Measurements from ENCODE around the gene FLT4.

The FLT4 gene

GRCh38 chr5:180608572-180609310, 40.7 kb downstream of the FLT4 start:
- no peak overlapping the region for H3K9ac ChIP-seq (ENCODE audit: low read depth, low read length)
- H3K36me3 ChIP-seq (ENCODE audit: control insufficient read depth, insufficient read depth, low read length), result no peaks in the 10 kb centered on the region
- no peaks in the 10 kb centered on the region for H3K9me3 ChIP-seq (ENCODE audit: control insufficient read depth, insufficient read depth, low read length)
- no peaks in the 10 kb centered on the region for H3K27me3 ChIP-seq (ENCODE audit: control insufficient read depth, insufficient read depth, low read length)
- no peaks in the 10 kb centered on the region for H3K4me1 ChIP-seq (ENCODE audit: control insufficient read depth, insufficient read depth, low read length)
- no peak overlapping the region for H3K4me3 ChIP-seq (ENCODE audit: low read depth, low read length)

DNA sequence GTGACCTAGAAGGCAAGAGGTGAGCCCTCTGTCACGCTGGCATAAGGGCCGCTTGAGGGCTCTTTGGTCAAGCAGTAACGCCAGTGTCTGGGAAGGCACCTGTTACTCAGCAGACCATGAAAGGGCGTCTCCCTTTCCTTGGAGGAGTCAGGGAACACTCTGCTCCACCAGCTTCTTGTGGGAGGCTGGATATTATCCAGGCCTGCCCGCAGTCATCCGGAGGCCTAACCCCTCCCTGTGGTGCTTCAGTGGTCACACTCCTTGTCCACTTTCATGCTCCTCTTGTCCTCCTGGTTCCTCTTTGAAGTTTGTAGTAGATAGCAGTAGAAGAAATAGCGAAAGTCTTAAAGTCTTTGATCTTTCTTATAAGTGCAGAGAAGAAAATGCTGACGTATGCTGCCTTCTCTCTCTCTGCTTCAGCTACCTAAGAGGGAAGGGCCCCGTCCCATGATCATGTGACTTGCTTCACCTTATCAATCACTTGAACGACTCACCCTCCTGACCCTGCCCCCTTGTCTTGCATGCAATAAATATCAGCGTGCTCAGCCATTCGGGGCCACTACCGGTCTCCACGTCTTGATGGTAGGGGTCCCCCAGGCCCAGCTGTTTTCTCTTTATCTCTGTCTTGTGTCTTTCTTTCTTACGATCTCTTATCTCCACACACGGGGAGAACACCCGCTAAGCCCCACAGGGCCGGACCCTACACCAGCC, 41.4 kb downstream of the FLT4 start:
- Histone ChIP-seq H3K27me3 (ENCODE audit: control insufficient read depth, insufficient read depth, low read length) (no peaks in the 10 kb centered on the region), H3K4me1 (ENCODE audit: control insufficient read depth, insufficient read depth, low read length) (no peaks in the 10 kb centered on the region), H3K4me3 (ENCODE audit: low read depth, low read length) (no peak overlapping the region), H3K9ac (ENCODE audit: low read depth, low read length) (no peak overlapping the region), H3K9me3 (ENCODE audit: control insufficient read depth, insufficient read depth, low read length) (no peaks in the 10 kb centered on the region), H3K36me3 (ENCODE audit: control insufficient read depth, insufficient read depth, low read length) (no peaks in the 10 kb centered on the region)

DNA sequence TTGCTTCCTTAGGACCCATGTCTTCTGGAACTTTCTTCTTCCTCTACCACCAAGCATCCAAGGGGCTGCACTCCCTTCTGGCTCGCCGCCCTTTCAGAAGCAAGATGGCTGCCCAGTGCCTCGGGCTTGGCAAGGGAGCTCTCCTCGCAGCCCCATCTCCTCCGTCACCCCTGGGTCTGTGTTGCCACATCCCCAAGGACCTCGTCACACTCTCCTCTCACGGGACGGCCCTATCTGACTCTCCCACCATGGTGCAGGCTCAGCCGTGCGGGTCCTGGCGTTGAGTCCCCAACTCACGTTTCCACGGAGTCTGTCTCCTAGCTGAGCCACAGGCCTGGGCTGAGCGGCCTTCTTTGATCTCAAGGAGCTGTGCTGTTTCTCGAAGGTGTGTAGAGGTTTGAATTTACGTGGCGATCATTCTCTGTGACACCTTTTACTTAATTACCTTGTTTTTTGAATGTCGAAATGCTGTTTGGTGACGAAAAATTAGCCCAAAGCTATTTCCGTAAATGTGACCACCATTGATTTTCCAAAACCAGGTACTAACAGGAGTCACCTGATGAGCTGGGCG, 43.1 kb downstream of the FLT4 start:
- no peaks in the 10 kb centered on the region for H3K36me3 ChIP-seq (ENCODE audit: control insufficient read depth, insufficient read depth, low read length)
- no peak overlapping the region for H3K4me3 ChIP-seq (ENCODE audit: low read depth, low read length)
- H3K9me3 ChIP-seq (ENCODE audit: control insufficient read depth, insufficient read depth, low read length), result no peaks in the 10 kb centered on the region
- no peaks in the 10 kb centered on the region for H3K27me3 ChIP-seq (ENCODE audit: control insufficient read depth, insufficient read depth, low read length)
- H3K4me1 ChIP-seq (ENCODE audit: control insufficient read depth, insufficient read depth, low read length), result no peaks in the 10 kb centered on the region
- H3K9ac ChIP-seq (ENCODE audit: low read depth, low read length), result no peak overlapping the region

GRCh38 chr5:180605554-180606214, 43.7 kb downstream of the FLT4 start:
- H3K27me3 ChIP-seq (ENCODE audit: control insufficient read depth, insufficient read depth, low read length), result no peaks in the 10 kb centered on the region
- no peaks in the 10 kb centered on the region for H3K36me3 ChIP-seq (ENCODE audit: control insufficient read depth, insufficient read depth, low read length)
- H3K4me3 ChIP-seq (ENCODE audit: low read depth, low read length), result no peak overlapping the region
- H3K9me3 ChIP-seq (ENCODE audit: control insufficient read depth, insufficient read depth, low read length), result no peaks in the 10 kb centered on the region
- no peak overlapping the region for H3K9ac ChIP-seq (ENCODE audit: low read depth, low read length)
- no peaks in the 10 kb centered on the region for H3K4me1 ChIP-seq (ENCODE audit: control insufficient read depth, insufficient read depth, low read length)

DNA sequence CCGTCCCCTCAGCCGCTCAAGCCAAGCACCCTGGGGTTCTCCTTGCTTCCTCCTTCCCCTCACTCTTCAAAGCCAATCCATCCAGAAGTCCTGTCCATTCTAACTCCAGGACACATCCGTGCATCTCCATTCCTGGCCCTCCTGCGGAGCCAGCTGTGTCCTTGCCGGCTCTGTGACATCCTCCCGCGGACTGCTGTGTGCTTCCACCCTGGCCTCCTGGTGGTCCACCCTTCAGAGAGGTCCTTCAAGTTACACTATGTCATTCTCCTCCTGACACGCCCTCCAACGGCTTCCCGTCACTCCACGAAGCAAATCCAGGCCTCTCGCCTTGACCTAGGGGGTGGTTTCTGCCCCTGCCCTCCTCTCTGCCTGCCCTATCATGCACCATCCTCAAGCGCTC, 45.1 kb downstream of the FLT4 start:
- no peaks in the 10 kb centered on the region for H3K36me3 ChIP-seq (ENCODE audit: control insufficient read depth, insufficient read depth, low read length)
- H3K9ac ChIP-seq (ENCODE audit: low read depth, low read length), result no peak overlapping the region
- H3K27me3 ChIP-seq (ENCODE audit: control insufficient read depth, insufficient read depth, low read length), result no peaks in the 10 kb centered on the region
- H3K4me3 ChIP-seq (ENCODE audit: low read depth, low read length), result no peak overlapping the region
- H3K4me1 ChIP-seq (ENCODE audit: control insufficient read depth, insufficient read depth, low read length), result no peaks in the 10 kb centered on the region
- H3K9me3 ChIP-seq (ENCODE audit: control insufficient read depth, insufficient read depth, low read length), result no peaks in the 10 kb centered on the region

DNA sequence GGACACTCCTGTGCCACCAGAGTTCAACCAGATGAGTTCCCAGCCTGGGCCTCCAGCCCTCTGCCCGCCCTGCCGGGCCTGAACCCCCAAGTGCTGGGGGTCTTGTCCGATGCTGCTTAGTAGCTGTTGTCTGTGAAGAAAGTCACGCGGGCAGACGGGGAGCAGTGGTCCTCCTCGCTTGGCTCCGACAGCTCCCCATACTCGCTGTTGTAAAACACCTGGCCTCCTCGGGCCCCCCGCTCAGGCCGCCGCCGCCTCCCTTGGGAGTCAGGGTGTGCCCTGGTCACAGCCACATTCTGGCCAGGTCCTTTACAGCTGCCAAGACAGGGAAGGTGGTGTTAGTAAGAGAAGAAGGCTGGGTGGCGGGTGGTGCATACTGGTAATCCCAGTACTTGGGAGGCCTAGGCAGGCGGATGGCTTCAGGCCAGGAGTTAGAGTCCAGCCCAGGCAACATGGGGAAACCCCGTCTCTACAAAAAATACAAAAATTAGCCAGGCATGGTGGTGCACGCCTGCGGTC, 46.3 kb downstream of the FLT4 start:
- Histone ChIP-seq H3K9me3 (ENCODE audit: control insufficient read depth, insufficient read depth, low read length) (no peaks in the 10 kb centered on the region), H3K36me3 (ENCODE audit: control insufficient read depth, insufficient read depth, low read length) (no peaks in the 10 kb centered on the region), H3K4me1 (ENCODE audit: control insufficient read depth, insufficient read depth, low read length) (no peaks in the 10 kb centered on the region), H3K27me3 (ENCODE audit: control insufficient read depth, insufficient read depth, low read length) (no peaks in the 10 kb centered on the region), H3K9ac (ENCODE audit: low read depth, low read length) (no peak overlapping the region), H3K4me3 (ENCODE audit: low read depth, low read length) (no peak overlapping the region)

DNA sequence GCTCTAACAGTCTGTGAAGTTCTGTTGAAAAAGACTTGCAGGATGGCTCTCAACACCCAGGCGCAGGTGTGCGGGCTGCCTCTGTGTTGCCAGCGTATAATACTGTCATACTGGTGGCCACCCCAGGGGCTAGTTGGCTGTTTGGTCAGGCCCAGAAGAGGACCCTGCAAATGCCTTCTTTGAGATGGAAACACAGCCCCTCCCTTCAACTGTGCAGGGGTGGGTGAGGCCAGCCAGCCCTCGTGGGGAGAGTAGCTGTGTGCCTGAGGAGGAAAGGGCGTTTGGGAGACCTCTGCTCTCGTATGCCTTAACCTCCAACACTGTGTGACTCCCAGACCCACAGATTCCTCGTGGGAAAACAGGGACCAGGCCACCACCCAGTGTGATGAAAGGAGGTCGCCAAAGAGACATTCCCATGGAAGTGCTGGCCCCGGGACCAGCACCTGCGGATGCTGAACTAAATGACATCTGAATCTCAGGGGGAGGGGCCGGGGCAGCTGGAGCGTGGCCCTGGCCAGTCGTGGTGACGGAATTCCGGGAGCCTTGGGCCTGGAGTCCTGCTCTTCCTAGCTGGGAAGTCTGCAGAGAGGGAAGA, 46.8 kb downstream of the FLT4 start:
- Histone ChIP-seq H3K9me3 (ENCODE audit: control insufficient read depth, insufficient read depth, low read length) (no peaks in the 10 kb centered on the region), H3K36me3 (ENCODE audit: control insufficient read depth, insufficient read depth, low read length) (no peaks in the 10 kb centered on the region), H3K9ac (ENCODE audit: low read depth, low read length) (no peak overlapping the region), H3K4me1 (ENCODE audit: control insufficient read depth, insufficient read depth, low read length) (no peaks in the 10 kb centered on the region), H3K4me3 (ENCODE audit: low read depth, low read length) (no peak overlapping the region), H3K27me3 (ENCODE audit: control insufficient read depth, insufficient read depth, low read length) (no peaks in the 10 kb centered on the region)

DNA sequence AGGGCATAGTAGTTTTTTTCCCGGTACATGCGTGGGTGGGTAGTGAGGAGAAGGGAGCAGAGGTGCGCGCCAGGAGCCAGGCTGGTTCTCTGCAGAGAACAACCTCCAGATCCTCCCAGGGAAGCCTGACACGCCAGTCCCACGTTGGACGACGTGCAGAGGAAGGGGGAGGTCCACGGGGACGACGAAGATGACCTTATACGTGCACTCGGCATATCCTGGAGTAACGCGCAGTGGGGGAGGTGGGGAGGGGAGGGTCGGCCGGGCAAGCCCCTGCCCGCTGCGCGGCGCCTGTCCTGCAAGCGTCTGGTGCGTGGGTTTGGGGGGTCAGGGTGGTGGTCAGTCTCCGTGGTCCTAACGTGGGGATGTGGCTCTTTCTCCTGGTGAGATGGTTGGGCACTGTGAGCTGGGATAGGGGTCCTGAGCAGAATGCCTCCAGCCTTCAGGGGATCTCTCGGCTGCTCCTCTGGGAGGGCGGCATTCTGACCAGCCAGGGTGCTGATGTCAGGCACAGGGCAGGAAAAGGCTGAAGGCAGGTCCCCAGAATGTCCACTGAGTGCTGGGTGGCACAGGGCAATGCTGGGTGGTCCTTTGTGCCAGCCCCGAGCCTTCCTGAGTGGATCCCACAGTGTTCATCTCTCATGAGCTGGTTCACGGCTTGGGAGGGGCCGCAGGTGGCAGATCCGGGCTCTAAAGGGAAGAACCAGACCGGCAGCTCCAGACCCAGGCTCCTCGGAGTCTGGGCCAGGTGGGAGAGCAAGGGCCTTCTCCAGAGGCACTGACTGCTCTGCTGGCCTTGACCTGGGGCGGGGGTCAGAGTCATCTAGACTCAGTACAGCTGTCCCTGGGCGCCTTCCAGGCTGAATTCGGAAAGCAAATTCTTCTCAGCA, 47.6 kb downstream of the FLT4 start:
- Histone ChIP-seq H3K9ac (ENCODE audit: low read depth, low read length) (no peak overlapping the region), H3K36me3 (ENCODE audit: control insufficient read depth, insufficient read depth, low read length) (no peaks in the 10 kb centered on the region), H3K4me3 (ENCODE audit: low read depth, low read length) (no peak overlapping the region), H3K4me1 (ENCODE audit: control insufficient read depth, insufficient read depth, low read length) (no peaks in the 10 kb centered on the region), H3K27me3 (ENCODE audit: control insufficient read depth, insufficient read depth, low read length) (no peaks in the 10 kb centered on the region), H3K9me3 (ENCODE audit: control insufficient read depth, insufficient read depth, low read length) (no peaks in the 10 kb centered on the region)

DNA sequence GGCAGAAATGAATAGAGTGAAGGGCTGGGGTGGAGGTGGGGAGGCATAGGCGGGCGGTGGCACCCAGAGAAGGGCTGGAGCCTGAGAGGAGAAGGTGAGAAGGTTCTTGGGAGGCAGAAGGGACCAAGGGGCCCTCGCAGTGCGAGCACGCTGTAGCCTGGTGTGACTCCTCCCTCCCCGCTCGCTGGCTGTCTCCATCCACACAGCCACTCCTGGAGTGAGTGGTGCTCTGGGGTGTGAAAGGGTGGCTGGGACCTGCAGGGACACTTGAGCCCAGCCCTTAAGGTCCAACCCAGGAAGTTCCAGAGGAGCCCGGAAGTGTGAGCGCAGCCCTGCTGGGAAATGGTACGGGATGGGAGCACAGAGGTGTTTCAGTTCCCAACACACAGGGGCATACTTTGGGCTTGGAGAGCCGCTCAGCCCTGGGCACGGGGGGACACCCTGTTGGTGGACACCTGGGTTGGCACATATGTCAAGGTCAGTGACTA, 48.8 kb downstream of the FLT4 start:
- Histone ChIP-seq H3K4me3 (ENCODE audit: low read depth, low read length) (no peak overlapping the region), H3K36me3 (ENCODE audit: control insufficient read depth, insufficient read depth, low read length) (no peaks in the 10 kb centered on the region), H3K4me1 (ENCODE audit: control insufficient read depth, insufficient read depth, low read length) (no peaks in the 10 kb centered on the region), H3K27me3 (ENCODE audit: control insufficient read depth, insufficient read depth, low read length) (no peaks in the 10 kb centered on the region), H3K9ac (ENCODE audit: low read depth, low read length) (no peak overlapping the region), H3K9me3 (ENCODE audit: control insufficient read depth, insufficient read depth, low read length) (no peaks in the 10 kb centered on the region)

DNA sequence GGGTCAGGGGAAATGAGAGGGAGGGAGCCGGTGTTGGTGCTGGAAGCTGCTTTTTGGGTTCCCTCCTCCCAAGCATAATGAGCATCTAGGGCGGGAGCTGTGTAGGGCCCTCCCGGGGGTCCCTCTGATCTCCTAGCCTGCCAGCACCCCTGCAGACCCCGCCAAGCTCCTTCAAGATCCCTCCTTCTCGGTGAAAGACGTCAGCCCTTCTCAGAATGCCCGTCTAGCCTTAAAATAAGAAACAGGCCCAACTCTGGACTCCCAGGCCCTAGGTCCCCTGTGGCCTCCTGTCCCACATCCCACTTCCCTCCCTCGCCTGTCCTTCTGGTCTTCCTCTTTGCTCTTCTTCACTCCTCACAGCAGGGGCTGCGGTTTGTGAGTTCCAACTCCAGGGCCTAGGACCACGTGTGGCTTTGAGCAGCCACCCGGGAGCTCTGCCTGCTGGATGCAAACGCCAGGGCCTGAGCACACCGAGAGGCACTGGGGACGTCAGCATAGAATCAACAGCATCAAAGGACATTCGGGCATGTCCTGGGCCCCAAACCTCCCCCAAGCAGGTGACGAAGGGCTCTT, 49.3 kb downstream of the FLT4 start:
- no peak overlapping the region for H3K9ac ChIP-seq (ENCODE audit: low read depth, low read length)
- no peak overlapping the region for H3K4me3 ChIP-seq (ENCODE audit: low read depth, low read length)
- no peaks in the 10 kb centered on the region for H3K36me3 ChIP-seq (ENCODE audit: control insufficient read depth, insufficient read depth, low read length)
- no peaks in the 10 kb centered on the region for H3K4me1 ChIP-seq (ENCODE audit: control insufficient read depth, insufficient read depth, low read length)
- no peaks in the 10 kb centered on the region for H3K9me3 ChIP-seq (ENCODE audit: control insufficient read depth, insufficient read depth, low read length)
- H3K27me3 ChIP-seq (ENCODE audit: control insufficient read depth, insufficient read depth, low read length), result no peaks in the 10 kb centered on the region

All from iPS-15b (cell line).